HEK293 (cell line): ENCODE results near the gene FRMD5.

Experiments
- CTCF ChIA-PET: fragments of 350-600 bp; formaldehyde crosslinking; extraction: SDS; loops from one replicate; lab custom pipeline; 2021; ENCODE audit warnings: antibody characterized with exemption; lab: Yijun Ruan, JAX
- POLR2A ChIA-PET: fragments of 300-600 bp; formaldehyde crosslinking; extraction: SDS; loops from one replicate; lab custom pipeline; 2020; ENCODE audit warnings: antibody characterized with exemption, inconsistent platforms; lab: Yijun Ruan, JAX
- H3K27ac ChIP-seq: fragments of 200-500 bp; sonication (Bioruptor generic); 2 replicates; pipeline ENCODE4 v1.5.1; 2014; ENCODE audit warnings: low read depth, low read length, control low read depth, inconsistent platforms; ENCODE audit errors: extremely low read depth
- H3K36me3 ChIP-seq, 2 experiments: fragments of 200-500 bp in 1 of 2; sonication (Bioruptor generic) in 1 of 2; 1 replicate in 1 of 2; 2 replicates in 1 of 2; pipeline ENCODE4 v1.5.1; 2014 to 2017; ENCODE audit warnings: inconsistent platforms in 2 of 2, low read length in 2 of 2; ENCODE audit not compliant: control insufficient read depth in 2 of 2, insufficient read depth in 1 of 2
- H3K4me1 ChIP-seq: fragments of 200-500 bp; sonication (Bioruptor generic); 2 replicates; pipeline ENCODE4 v1.5.1; 2014; ENCODE audit warnings: mild to moderate bottlenecking, low read length, inconsistent platforms; ENCODE audit not compliant: control insufficient read depth, insufficient read depth
- H3K4me3 ChIP-seq: 2 replicates; pipeline ENCODE4 v1.5.1; 2011; ENCODE audit warnings: low read depth, mild to moderate bottlenecking, control low read depth, low read length, moderate library complexity
- H3K9me3 ChIP-seq: fragments of 200-500 bp; sonication (Bioruptor generic); 2 replicates; pipeline ENCODE4 v1.5.1; 2014; ENCODE audit warnings: low read depth, low read length, inconsistent platforms; ENCODE audit not compliant: control insufficient read depth, insufficient read depth
- GLI2 ChIP-seq: fragments of 450-650 bp; formaldehyde crosslinking; IDR thresholded peaks from 2 replicates; pipeline ENCODE4; 2017; ENCODE audit warnings: missing biosample characterization, missing genetic modification characterization, low read depth, borderline replicate concordance
- IKZF3 ChIP-seq: fragments of 450-650 bp; IDR thresholded peaks from 2 replicates; pipeline ENCODE4 v1.5.0; 2018; ENCODE audit warnings: missing biosample characterization, mild to moderate bottlenecking, missing genetic modification characterization, moderate library complexity
- KLF9 ChIP-seq: fragments of 450-650 bp; formaldehyde crosslinking; IDR thresholded peaks from 2 replicates; pipeline ENCODE4 v1.5.1; 2016; ENCODE audit warnings: missing biosample characterization, missing genetic modification characterization, low read depth
- SCRT2 ChIP-seq: fragments of 450-650 bp; formaldehyde crosslinking; IDR thresholded peaks from 2 replicates; pipeline ENCODE4 v1.5.1; 2016; ENCODE audit warnings: missing biosample characterization, missing genetic modification characterization
- ZNF112 ChIP-seq: fragments of 450-650 bp; formaldehyde crosslinking; IDR thresholded peaks from 2 replicates; pipeline ENCODE4 v1.5.0; 2017; ENCODE audit warnings: missing biosample characterization, missing genetic modification characterization
- ZNF223 ChIP-seq: fragments of 450-650 bp; formaldehyde crosslinking; IDR thresholded peaks from 2 replicates; pipeline ENCODE4 v1.5.1; 2016; ENCODE audit warnings: missing biosample characterization, missing genetic modification characterization
- ZNF292 ChIP-seq: fragments of 450-650 bp; formaldehyde crosslinking; IDR thresholded peaks from 2 replicates; pipeline ENCODE4 v1.5.1; 2016; ENCODE audit warnings: low read depth, missing biosample characterization, missing genetic modification characterization, borderline replicate concordance
- ZNF302 ChIP-seq: fragments of 450-650 bp; formaldehyde crosslinking; IDR thresholded peaks from 2 replicates; pipeline ENCODE4 v1.5.1; 2016; ENCODE audit warnings: missing biosample characterization, missing genetic modification characterization, low read depth
- ZNF354C ChIP-seq: fragments of 450-650 bp; formaldehyde crosslinking; IDR thresholded peaks from 2 replicates; pipeline ENCODE4 v1.5.1; 2016; ENCODE audit warnings: missing biosample characterization, missing genetic modification characterization, low read depth, borderline replicate concordance
- ZNF366 ChIP-seq: fragments of 450-650 bp; formaldehyde crosslinking; conservative IDR thresholded peaks from 2 replicates; pipeline ENCODE4 v1.5.1; 2016; ENCODE audit warnings: missing biosample characterization, missing genetic modification characterization
- ZNF37A ChIP-seq: fragments of 450-650 bp; IDR thresholded peaks from 2 replicates; pipeline ENCODE4 v1.5.1; 2018; ENCODE audit warnings: missing biosample characterization, missing genetic modification characterization
- ZNF404 ChIP-seq: fragments of 450-650 bp; formaldehyde crosslinking; IDR thresholded peaks from 2 replicates; pipeline ENCODE4 v1.5.1; 2017; ENCODE audit warnings: missing biosample characterization, missing genetic modification characterization
- ZNF549 ChIP-seq: fragments of 450-650 bp; IDR thresholded peaks from 2 replicates; pipeline ENCODE4 v1.5.1; 2018; ENCODE audit warnings: missing biosample characterization, missing genetic modification characterization, mild to moderate bottlenecking, inconsistent platforms, moderate library complexity
- ZNF558 ChIP-seq: fragments of 450-650 bp; formaldehyde crosslinking; IDR thresholded peaks from 2 replicates; pipeline ENCODE4 v1.5.1; 2016; ENCODE audit warnings: missing biosample characterization, missing genetic modification characterization
- ZNF596 ChIP-seq: fragments of 450-650 bp; IDR thresholded peaks from 2 replicates; pipeline ENCODE4 v1.5.0; 2018; ENCODE audit warnings: missing biosample characterization, mild to moderate bottlenecking, missing genetic modification characterization, moderate library complexity
- ZNF776 ChIP-seq: fragments of 450-650 bp; formaldehyde crosslinking; IDR thresholded peaks from 2 replicates; pipeline ENCODE4 v1.5.0; 2017; ENCODE audit warnings: missing biosample characterization, missing genetic modification characterization, borderline replicate concordance
- TF ChIP-seq, protein P1 (sequence below): fragments of 450-650 bp; formaldehyde crosslinking; IDR thresholded peaks from 2 replicates; pipeline ENCODE4 v1.5.1; 2016; ENCODE audit warnings: missing biosample characterization, missing genetic modification characterization
- TF ChIP-seq, protein P2 (sequence below): fragments of 450-650 bp; formaldehyde crosslinking; IDR thresholded peaks from 2 replicates; pipeline ENCODE4 v1.5.1; 2016; ENCODE audit warnings: missing biosample characterization, missing genetic modification characterization
- TF ChIP-seq, protein P3 (sequence below): fragments of 450-650 bp; formaldehyde crosslinking; IDR thresholded peaks from 2 replicates; pipeline ENCODE4 v1.5.1; 2016; ENCODE audit warnings: missing biosample characterization, missing genetic modification characterization
- TF ChIP-seq, protein P4 (sequence below): sonication (generic); formaldehyde crosslinking; IDR thresholded peaks from 2 replicates; pipeline ENCODE4 v1.8.1; 2022; ENCODE audit warnings: mild to moderate bottlenecking, moderate library complexity, missing genetic modification reagents

FRMD5 gene

DNA sequence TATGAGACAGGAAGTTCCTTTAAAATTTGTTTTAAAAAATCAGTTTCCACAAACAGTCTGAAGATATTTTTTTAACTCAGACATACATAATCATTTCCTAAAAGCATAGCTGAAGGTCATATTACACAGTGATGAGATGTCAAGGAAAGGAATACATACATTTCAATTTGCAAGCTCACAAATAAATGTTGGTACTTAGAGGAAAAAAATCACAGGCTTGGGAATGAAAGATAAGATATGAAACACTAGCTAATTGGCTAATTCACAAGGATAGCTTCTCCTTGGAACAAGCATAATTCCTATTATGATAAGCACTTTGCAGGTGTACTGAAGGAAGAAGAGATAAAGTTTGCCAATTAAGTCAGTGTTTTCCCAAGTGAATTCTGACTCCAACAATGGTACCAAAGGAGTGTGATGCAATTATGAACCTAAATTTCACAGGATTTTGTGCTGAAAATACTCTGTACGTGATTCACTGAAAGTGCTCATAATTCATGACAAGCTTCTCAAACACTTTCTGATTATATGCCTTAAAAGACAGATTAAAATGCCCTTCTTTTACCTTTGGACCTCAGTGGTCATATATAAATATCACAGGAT, 112.4 kb downstream of the FRMD5 start (continued):
- TF ChIP-seq ZNF302 (tag by site-specific recombination) = no peak

DNA sequence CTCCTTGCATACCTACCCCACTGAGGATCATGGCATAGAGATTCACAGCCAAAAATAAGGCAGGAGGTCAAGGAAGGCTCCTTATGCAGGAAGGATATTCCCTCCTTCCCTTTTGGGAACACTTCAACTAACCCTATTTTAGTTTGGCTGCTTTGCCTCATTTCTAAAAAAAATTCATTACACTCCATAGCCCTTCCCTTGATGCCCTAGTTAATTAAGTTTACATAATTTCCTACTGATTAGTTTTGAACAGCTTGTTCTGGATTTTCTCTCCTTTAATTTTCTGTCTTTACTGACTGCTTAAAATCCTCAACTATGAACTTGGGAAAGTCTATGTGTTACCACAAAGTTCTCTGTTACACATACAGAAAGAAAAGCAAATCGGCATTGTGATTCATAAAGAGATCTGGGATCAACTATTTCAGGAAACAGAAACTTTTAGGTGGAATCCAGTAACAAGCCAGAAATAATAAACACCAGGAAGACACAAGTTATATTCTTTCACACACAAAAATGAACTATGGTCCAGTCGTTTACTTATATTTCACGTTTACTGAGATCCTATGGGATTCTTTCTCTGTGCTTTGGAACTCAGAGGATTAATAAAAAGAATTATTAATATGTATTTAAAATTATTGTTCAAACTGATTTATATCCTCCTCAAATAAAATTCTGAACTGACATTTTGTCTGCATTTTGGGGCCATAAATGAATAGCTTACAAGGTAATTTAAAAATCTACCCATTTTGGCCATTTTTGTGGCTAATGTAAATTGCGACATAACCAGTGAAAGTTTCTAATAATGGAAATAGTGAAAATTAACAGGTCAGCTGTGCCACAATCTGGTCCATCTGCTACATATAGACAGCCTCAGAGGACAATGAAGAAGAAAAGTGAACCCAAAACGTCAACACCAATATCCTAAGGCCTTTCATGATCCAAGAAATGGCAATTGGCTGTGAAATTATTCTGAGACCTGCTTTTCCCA, 113.8 kb downstream of the FRMD5 start:
- no peak overlapping the region for H3K4me3 ChIP-seq
- TF ChIP-seq ZNF549 = no peak
- TF ChIP-seq GLI2 (tag by site-specific recombination) = no peak
- TF ChIP-seq ZNF558 (tag by site-specific recombination) = no peak
- TF ChIP-seq, protein P1, sequence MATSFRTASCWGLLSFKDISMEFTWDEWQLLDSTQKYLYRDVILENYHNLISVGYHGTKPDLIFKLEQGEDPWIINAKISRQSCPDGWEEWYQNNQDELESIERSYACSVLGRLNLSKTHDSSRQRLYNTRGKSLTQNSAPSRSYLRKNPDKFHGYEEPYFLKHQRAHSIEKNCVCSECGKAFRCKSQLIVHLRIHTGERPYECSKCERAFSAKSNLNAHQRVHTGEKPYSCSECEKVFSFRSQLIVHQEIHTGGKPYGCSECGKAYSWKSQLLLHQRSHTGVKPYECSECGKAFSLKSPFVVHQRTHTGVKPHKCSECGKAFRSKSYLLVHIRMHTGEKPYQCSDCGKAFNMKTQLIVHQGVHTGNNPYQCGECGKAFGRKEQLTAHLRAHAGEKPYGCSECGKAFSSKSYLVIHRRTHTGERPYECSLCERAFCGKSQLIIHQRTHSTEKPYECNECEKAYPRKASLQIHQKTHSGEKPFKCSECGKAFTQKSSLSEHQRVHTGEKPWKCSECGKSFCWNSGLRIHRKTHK = no peak
- no peak for TF ChIP-seq ZNF366 (tag by site-specific recombination)
- no peak for TF ChIP-seq ZNF292 (tag by site-specific recombination)
- no peak for TF ChIP-seq ZNF596 (tag by site-specific recombination)
- TF ChIP-seq, protein P2, sequence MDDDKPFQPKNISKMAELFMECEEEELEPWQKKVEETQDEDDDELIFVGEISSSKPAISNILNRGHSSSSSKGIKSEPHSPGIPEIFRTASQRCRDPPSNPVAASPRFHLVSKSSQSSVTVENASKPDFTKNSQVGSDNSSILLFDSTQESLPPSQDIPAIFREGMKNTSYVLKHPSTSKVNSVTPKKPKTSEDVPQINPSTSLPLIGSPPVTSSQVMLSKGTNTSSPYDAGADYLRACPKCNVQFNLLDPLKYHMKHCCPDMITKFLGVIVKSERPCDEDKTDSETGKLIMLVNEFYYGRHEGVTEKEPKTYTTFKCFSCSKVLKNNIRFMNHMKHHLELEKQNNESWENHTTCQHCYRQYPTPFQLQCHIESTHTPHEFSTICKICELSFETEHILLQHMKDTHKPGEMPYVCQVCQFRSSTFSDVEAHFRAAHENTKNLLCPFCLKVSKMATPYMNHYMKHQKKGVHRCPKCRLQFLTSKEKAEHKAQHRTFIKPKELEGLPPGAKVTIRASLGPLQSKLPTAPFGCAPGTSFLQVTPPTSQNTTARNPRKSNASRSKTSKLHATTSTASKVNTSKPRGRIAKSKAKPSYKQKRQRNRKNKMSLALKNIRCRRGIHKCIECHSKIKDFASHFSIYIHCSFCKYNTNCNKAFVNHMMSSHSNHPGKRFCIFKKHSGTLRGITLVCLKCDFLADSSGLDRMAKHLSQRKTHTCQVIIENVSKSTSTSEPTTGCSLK (tag by site-specific recombination) = no peak
- TF ChIP-seq ZNF37A (tag by site-specific recombination) = no peak
- no peak for TF ChIP-seq ZNF354C
- TF ChIP-seq, protein P3, sequence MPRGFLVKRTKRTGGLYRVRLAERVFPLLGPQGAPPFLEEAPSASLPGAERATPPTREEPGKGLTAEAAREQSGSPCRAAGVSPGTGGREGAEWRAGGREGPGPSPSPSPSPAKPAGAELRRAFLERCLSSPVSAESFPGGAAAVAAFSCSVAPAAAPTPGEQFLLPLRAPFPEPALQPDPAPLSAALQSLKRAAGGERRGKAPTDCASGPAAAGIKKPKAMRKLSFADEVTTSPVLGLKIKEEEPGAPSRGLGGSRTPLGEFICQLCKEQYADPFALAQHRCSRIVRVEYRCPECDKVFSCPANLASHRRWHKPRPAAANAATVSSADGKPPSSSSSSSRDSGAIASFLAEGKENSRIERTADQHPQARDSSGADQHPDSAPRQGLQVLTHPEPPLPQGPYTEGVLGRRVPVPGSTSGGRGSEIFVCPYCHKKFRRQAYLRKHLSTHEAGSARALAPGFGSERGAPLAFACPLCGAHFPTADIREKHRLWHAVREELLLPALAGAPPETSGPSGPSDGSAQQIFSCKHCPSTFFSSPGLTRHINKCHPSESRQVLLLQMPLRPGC (tag by site-specific recombination) = no peak
- TF ChIP-seq IKZF3 = no peak
- TF ChIP-seq, protein P4, sequence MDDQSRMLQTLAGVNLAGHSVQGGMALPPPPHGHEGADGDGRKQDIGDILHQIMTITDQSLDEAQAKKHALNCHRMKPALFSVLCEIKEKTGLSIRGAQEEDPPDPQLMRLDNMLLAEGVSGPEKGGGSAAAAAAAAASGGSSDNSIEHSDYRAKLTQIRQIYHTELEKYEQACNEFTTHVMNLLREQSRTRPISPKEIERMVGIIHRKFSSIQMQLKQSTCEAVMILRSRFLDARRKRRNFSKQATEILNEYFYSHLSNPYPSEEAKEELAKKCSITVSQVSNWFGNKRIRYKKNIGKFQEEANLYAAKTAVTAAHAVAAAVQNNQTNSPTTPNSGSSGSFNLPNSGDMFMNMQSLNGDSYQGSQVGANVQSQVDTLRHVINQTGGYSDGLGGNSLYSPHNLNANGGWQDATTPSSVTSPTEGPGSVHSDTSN (CRISPR knock-in tag) = no peak
- TF ChIP-seq ZNF223 = no peak
- no peak for TF ChIP-seq ZNF404
- TF ChIP-seq SCRT2 (tag by site-specific recombination) = no peak
- TF ChIP-seq ZNF112 (tag by site-specific recombination) = no peak
- TF ChIP-seq ZNF776 (tag by site-specific recombination) = no peak
- TF ChIP-seq KLF9 (tag by site-specific recombination) = no peak
- TF ChIP-seq, all 188 proteins: peak for 0
- Histone ChIP-seq H3K36me3 (no peaks in the 10 kb centered on the region), H3K4me1 (peaks cover 10% of the 10 kb centered on the region; the same call in 1 of the 2 replicates), H3K27ac (no peak overlapping the region), H3K9me3 (no peaks in the 10 kb centered on the region)
- ChIA-PET POLR2A (no interaction called here), CTCF (interaction anchor here (1.1 to 1.2 kb wide), 2 partner anchors 15 to 37 kb away, joined by 6 to 9 read pairs; no protein-coding TSS in a partner anchor)
